ENCODE results near the gene TGFBR1. TPM values are rescaled to one million over a fixed set of nuclear protein-coding genes. Genes with fewer than 3 reads are reported as not detected.

Gene TGFBR1
- total RNA-seq, 2 donors from 2014 or later = 74.8 to 75.6 TPM

- peaks cover under 1% of the 10 kb centered on the region for H3K4me1 Mint-ChIP-seq
- no peaks in the 10 kb centered on the region for H3K9me3 Mint-ChIP-seq
- TF ChIP-seq CTCF (conservative IDR thresholded peaks at IDR 0.05) = no peak
- Histone ChIP-seq H3K27me3 (ENCODE audit: control insufficient read depth, insufficient read depth, low read length, poor library complexity, severe bottlenecking) (no peaks in the 10 kb centered on the region), H3K9ac (ENCODE audit: extremely low read depth, low read length, poor library complexity, severe bottlenecking) (no peak overlapping the region), H3K4me3 (ENCODE audit: low read length) (no peak overlapping the region), H3K27ac (ENCODE audit: low read depth, low read length) (no peak overlapping the region), H3K9me3 (ENCODE audit: control insufficient read depth, low read length) (no peaks in the 10 kb centered on the region), H3K4me1 (ENCODE audit: control insufficient read depth, insufficient read depth, low read length) (no peaks in the 10 kb centered on the region), H3K36me3 (ENCODE audit: control insufficient read depth, insufficient read depth, low read length) (peaks cover 93% of the 10 kb centered on the region)
- no peak overlapping the region for H3K4me3 Mint-ChIP-seq
- no peaks in the 10 kb centered on the region for H3K27me3 Mint-ChIP-seq (ENCODE audit: insufficient read depth)
- H3K27ac Mint-ChIP-seq = no peak overlapping the region
- peaks cover 67% of the 10 kb centered on the region for H3K36me3 Mint-ChIP-seq (ENCODE audit: low read depth)
- DNase-seq = no peak
Observed at GRCh38 chr9:99147177-99147576, 42.3 kb downstream of the TGFBR1 start.

- no peak overlapping the region for H3K4me3 Mint-ChIP-seq
- H3K27ac Mint-ChIP-seq = no peak overlapping the region
- H3K27me3 Mint-ChIP-seq (ENCODE audit: insufficient read depth) = peaks cover 1% of the 10 kb centered on the region
- H3K9me3 ChIP-seq (ENCODE audit: control insufficient read depth, low read length) = no peaks in the 10 kb centered on the region
- no peaks in the 10 kb centered on the region for H3K4me1 Mint-ChIP-seq
- WGBS, 2 experiments (ENCODE audit: insufficient coverage in 1 of 2, insufficient read length in 1 of 2) = 93 to 94% methylated on average over 7 to 8 of the region's 8 CpGs
- H3K4me1 ChIP-seq (ENCODE audit: control insufficient read depth, insufficient read depth, low read length) = no peaks in the 10 kb centered on the region
- DNase-seq = no peak
- H3K9me3 Mint-ChIP-seq = no peaks in the 10 kb centered on the region
- peaks cover 62% of the 10 kb centered on the region for H3K36me3 ChIP-seq (ENCODE audit: control insufficient read depth, insufficient read depth, low read length)
- no peak overlapping the region for H3K27ac ChIP-seq (ENCODE audit: low read depth, low read length)
- no peak overlapping the region for H3K9ac ChIP-seq (ENCODE audit: extremely low read depth, low read length, poor library complexity, severe bottlenecking)
- TF ChIP-seq CTCF (conservative IDR thresholded peaks at IDR 0.05) = no peak
- no peaks in the 10 kb centered on the region for H3K27me3 ChIP-seq (ENCODE audit: control insufficient read depth, insufficient read depth, low read length, poor library complexity, severe bottlenecking)
- peaks cover 42% of the 10 kb centered on the region for H3K36me3 Mint-ChIP-seq (ENCODE audit: low read depth)
- H3K4me3 ChIP-seq (ENCODE audit: low read length) = no peak overlapping the region
Observed at GRCh38 chr9:99150451-99151171, 45.7 kb downstream of the TGFBR1 start.

- Histone ChIP-seq H3K9ac (ENCODE audit: extremely low read depth, low read length, poor library complexity, severe bottlenecking) (no peak overlapping the region), H3K27me3 (ENCODE audit: control insufficient read depth, insufficient read depth, low read length, poor library complexity, severe bottlenecking) (no peaks in the 10 kb centered on the region), H3K27ac (ENCODE audit: low read depth, low read length) (no peak overlapping the region), H3K4me3 (ENCODE audit: low read length) (no peak overlapping the region), H3K9me3 (ENCODE audit: control insufficient read depth, low read length) (no peaks in the 10 kb centered on the region), H3K36me3 (ENCODE audit: control insufficient read depth, insufficient read depth, low read length) (peaks cover 24% of the 10 kb centered on the region), H3K4me1 (ENCODE audit: control insufficient read depth, insufficient read depth, low read length) (no peaks in the 10 kb centered on the region)
- Mint-ChIP-seq H3K27ac (no peak overlapping the region), H3K4me1 (peaks cover 9% of the 10 kb centered on the region), H3K27me3 (ENCODE audit: insufficient read depth) (peaks cover 3% of the 10 kb centered on the region), H3K36me3 (ENCODE audit: low read depth) (peaks cover 13% of the 10 kb centered on the region), H3K9me3 (no peaks in the 10 kb centered on the region), H3K4me3 (no peak overlapping the region)
- no peak for TF ChIP-seq CTCF (conservative IDR thresholded peaks at IDR 0.05)
- no peak for DNase-seq
- 86 to 94% methylated on average over 2 to 3 of the region's 3 CpGs for WGBS, 2 experiments (ENCODE audit: insufficient coverage in 1 of 2, insufficient read length in 1 of 2)
Observed at GRCh38 chr9:99154356-99154755, 49.4 kb downstream of the TGFBR1 start.

All from endodermal cell (in vitro differentiated cells).